Measurements from ENCODE around the gene OGA.

Gene OGA

GRCh38 chr10:101773923-101774588 lies 44.2 kb downstream of the OGA start:
- no peak for DNase-seq

DNA sequence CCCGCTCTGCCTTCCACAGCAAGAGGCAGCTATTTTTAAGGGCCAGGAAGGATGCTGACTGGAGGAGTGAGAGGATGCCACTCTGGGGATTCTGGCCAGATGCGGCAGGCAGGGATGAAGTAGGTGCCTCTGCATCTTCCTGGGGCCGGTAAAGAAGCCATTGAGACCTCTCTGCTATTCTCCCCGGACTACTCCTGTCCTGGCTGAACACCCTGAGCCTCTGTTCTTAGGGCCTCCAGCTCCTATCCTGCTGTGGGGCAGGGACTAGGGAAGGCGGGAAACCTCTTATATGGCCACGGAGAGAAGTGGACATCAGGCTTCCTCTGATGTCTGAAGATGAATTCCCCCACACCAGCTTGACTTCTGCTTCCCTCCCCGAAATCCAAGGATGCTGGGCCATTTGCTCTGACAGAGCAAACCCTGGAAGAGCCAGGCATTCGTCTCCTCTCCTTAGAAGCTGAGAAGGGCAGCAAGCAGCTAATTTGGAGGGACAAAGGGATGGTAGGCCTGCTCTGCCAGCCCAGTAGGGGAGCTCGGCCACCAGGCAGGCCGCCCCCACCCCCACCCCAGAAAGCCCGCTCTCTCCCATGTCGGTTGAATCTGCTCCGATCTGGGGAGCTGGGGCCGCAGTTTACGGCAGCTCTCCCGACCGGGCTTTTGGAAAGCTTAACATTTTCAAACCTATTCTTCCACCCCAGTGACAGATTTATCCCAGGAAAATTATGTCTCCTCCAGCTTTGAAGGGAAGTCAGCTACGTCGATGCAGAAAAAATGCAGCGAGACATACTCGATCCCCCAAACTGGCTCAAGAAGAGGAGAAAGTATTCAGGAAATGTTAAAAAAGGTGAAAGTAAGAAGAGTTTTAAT lies 45.1 kb downstream of the OGA start:
- no peak for DNase-seq

DNA sequence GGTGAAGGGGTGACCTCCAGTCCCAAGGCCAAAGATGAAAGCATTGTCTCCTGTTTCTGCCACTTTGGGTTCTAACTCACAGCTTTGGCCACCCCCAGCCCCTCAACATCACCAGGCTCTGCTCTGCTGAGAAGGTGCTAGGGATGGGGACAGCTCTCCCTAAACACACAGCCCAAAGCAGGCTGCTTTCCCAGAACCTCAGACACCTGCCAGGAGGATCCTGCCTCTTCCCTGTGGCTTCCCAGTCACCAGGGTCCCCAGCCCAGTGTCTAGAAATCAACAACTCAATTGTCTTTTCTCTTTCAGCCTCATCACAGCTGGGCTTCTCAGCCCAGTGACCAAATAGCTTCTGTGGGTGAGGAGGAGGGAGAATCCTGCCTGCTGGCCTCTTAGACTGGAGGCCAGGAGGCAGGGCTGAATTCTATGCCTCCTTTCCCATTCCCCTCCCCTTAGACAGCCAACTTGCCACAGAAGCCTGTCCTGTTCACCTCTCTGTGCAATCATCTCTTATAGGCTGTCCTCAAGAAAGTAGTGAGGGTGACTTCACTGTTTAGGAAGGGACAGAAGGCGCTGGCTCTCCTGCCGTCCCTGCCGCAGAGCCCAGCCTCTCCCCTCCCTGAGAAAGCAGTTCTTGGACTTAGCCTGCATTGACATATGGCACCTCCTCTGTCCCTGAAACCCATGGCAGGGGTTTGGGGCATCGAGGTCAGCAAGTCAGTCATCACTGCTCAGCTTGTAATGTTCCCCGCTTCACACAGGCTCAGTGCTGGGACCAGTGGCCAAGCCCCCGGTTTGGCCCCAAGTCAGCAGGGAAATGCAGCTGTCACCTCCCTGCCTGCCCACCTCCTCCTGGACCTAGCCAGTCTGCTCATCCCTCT lies 46.0 kb downstream of the OGA start:
- no peak for DNase-seq

- no peak for DNase-seq
Observed at GRCh38 chr10:101771380-101771779, 46.9 kb downstream of the OGA start.

GRCh38 chr10:101770331-101771215 lies 47.7 kb downstream of the OGA start:
- no peak for DNase-seq

- DNase-seq, result no peak
Observed at GRCh38 chr10:101769541-101770180, 48.6 kb downstream of the OGA start.

GRCh38 chr10:101768791-101769170 lies 49.5 kb downstream of the OGA start:
- DNase-seq, result no peak

DNA sequence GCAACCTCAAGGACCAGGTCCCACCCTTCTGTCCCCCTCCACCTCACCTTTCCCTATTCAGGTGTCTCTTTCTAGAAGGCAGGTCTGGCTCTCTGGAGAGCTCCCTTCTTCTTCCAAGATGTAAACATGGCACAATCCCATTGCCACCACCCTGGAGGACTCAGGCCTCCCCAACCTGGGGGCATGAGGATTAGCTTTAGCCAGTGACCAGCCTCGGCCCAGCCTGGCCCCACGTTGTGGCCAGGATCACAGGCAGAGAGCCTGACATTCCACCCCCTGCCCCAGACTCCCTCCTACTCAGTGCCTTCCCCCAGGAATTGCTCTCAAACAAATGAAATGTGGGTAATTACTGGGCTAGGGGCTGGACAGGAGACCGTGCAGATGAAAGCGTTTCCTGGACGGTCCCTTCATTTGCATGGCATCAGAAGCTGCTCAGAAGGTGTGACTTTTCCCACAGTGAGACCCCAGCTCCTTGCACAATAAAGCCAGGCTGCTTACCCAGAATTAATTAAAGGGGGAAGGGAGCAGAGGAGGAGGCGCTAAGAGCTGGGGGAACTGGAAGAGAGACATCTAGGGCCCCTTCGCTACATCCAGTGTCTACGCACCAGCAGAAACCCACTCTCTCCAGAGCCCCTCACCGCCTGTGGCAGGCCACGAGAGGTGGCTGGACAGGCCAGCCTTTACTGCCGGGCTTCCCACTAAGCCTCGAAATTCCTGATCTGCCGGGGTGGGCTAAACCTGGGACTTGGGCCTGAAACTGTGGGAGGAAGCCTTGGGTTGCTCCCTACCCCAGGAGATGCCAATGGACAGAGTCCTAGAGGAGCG lies 50.1 kb downstream of the OGA start:
- no peak for DNase-seq

- DNase-seq, result no peak
Observed at GRCh38 chr10:101767600-101767945, 50.7 kb downstream of the OGA start.

- no peak for DNase-seq
Observed at GRCh38 chr10:101766753-101767599, 51.3 kb downstream of the OGA start.

DNA sequence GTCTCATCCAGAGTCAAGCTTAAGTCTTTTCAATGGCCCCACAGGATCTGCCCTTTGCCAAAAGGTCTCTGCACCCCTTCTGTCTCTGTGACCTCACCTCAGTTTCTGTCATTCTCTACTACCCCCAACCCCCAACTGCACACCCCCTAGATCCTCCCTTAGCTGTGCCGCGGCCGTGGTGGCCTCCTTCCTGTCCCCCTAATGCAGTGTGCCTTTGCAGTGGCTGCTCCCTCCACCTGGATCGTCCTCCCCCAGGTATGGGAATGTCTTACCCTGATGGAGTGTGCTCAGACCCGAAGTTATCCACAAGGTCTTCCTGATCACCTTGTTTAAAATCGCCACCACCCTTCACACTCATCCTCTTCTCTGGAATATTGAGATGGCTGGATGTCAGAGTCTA lies 51.9 kb downstream of the OGA start:
- no peak for DNase-seq

- DNase-seq, result no peak
Observed at GRCh38 chr10:101763141-101763846, 55.0 kb downstream of the OGA start.

GRCh38 chr10:101762736-101763135 lies 55.5 kb downstream of the OGA start:
- no peak for DNase-seq

DNA sequence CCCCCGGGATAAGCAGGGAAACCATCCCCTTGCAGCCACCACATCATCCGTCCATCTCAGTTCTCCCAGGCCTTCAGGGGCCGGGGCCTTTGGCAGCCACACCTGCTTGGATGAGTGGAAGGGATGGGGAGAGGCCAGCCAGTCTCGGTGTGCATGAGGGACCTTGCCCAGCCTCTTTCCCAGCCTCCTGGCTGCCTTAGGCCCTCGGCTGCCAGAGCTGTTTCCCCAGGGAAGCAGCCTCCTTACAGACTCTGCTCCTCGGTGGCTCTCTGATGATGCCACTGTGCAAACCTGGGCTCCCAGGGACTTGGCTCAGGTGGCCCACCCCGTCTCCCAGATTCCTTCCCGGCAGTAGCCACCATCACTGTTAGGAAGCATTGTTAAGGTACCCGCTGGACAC lies 57.0 kb downstream of the OGA start:
- no peak for DNase-seq

DNA sequence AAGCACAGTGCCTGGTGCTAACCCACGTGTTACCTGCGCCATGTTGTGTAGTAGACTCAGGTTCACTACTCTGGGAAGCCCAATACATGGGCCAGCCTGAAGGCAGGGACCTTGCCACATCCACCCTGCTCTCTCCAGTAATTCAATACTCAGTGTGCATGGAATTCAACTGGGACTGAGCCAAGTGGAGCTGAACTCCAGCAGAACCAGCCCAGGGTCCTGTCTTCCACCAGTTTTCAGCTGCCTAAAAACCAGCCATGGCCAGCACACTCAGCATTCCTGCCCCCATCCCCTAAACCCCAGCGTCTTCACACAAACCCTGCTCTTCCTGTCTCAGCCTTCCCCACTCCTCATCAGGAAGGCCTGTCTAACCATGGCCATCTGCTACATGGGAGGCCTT lies 57.7 kb downstream of the OGA start:
- DNase-seq, result no peak

DNA sequence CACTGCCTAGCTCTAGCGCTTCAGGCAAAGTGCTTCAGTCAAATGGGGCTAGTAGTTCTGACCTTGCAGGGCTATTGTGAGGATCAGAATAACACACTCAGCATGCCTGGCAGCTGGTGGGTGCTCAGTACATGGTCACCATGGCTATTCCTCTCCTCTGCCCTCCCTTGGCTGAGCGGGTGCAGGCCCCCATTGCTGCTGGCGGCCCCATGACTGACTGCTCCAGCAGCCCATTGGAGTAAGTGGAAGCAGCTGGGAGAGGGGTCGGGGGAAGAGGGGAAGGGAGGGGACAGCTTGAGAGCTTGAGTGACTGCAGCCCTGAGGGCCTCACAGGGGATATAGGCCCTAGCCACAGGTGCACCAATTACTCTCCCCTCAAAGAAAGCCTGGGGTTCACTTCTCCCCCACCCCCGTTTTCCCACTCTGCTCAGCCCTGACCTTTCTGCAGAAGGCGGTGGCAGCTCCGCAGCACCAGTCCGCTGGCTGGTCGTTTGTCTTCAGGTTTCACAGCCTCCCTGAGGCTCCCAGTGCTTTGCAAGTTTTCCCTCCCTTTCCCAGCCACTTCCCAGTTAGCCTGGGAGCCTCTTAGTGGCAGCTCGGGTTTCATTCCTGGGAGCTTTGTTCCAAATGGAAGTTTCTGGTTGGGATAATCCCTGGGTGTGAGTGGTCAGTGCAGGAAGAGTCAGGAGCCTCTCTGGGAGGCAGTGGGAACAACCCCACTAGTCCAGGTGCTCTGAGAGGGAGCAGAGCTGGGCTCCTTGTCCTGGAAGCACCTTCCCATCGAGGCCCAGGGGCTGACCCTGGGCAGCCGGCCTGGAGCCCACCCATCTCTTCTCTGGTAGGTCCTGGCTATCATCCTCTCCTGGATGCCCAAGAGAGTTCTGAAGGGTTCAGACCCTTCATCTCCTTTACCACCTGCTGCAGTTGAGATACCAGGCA lies 58.7 kb downstream of the OGA start:
- DNase-seq, result no peak

GRCh38 chr10:101758858-101759257 lies 59.4 kb downstream of the OGA start:
- no peak for DNase-seq

GRCh38 chr10:101752241-101752640 lies 66.0 kb downstream of the OGA start:
- DNase-seq, result no peak
